Keratinocyte (primary cell): Measurements from ENCODE around the gene PTPRD. TPM values are rescaled to one million over a fixed set of nuclear protein-coding genes. Genes with fewer than 3 reads are reported as not detected.

Source experiments
- DNase-seq: peaks from one replicate; pipeline ENCODE4 v3.0.0-alpha.2; 2011; ENCODE audit warnings: low read depth, missing footprints, low spot score
- FAIRE-seq: peaks from 2 replicates; lab custom pipeline; 2011; peaks lifted over from hg19 to GRCh38; lab: Jason Lieb, UNC
- H2AFZ ChIP-seq: 2 replicates; pipeline ENCODE4 v1.6.0; 2012; ENCODE audit warnings: low read length, control low read depth, inconsistent platforms; ENCODE audit not compliant: control insufficient read depth
- H3K27ac ChIP-seq: 2 replicates; pipeline ENCODE4 v1.5.1; 2011; ENCODE audit warnings: low read length; ENCODE audit not compliant: control insufficient read depth, insufficient read depth
- H3K27me3 ChIP-seq: 3 replicates; pipeline ENCODE4 v1.6.0; 2011; ENCODE audit warnings: low read length; ENCODE audit not compliant: control insufficient read depth, insufficient read depth; ENCODE audit errors: extremely low read depth
- H3K36me3 ChIP-seq, 2 experiments: 2 replicates in 1 of 2; 3 replicates in 1 of 2; pipeline ENCODE4 v1.5.1; 2011; ENCODE audit warnings: low read length in 2 of 2, mild to moderate bottlenecking in 1 of 2; ENCODE audit not compliant: control insufficient read depth in 2 of 2, insufficient read depth in 2 of 2; ENCODE audit errors: extremely low read depth in 1 of 2
- H3K4me1 ChIP-seq: 3 replicates; pipeline ENCODE4 v1.5.1; 2011; ENCODE audit warnings: low read length; ENCODE audit not compliant: control insufficient read depth, insufficient read depth; ENCODE audit errors: extremely low read depth
- H3K4me2 ChIP-seq: 3 replicates; pipeline ENCODE4 v1.6.0; 2011; ENCODE audit warnings: low read depth, low read length; ENCODE audit not compliant: control insufficient read depth, insufficient read depth; ENCODE audit errors: extremely low read depth
- H3K4me3 ChIP-seq, 3 experiments: fragments of 200-600 bp in 1 of 3; sonication (generic) in 1 of 3; 2 replicates in 2 of 3; 3 replicates in 1 of 3; pipeline ENCODE4 v1.5.1; 2011 to 2016; ENCODE audit warnings: low read length in 3 of 3, mild to moderate bottlenecking in 3 of 3, control low read depth in 2 of 3, inconsistent platforms in 1 of 3, low read depth in 1 of 3, mixed read lengths in 1 of 3, mixed run types in 1 of 3, moderate library complexity in 1 of 3; ENCODE audit not compliant: control insufficient read depth in 2 of 3, insufficient read depth in 2 of 3; ENCODE audit errors: extremely low read depth in 1 of 3
- H3K79me2 ChIP-seq: 2 replicates; pipeline ENCODE4 v1.6.0; 2012; ENCODE audit warnings: low read length; ENCODE audit not compliant: control insufficient read depth, insufficient read depth
- H3K9ac ChIP-seq: 3 replicates; pipeline ENCODE4 v1.6.0; 2011; ENCODE audit warnings: low read length; ENCODE audit not compliant: control insufficient read depth, insufficient read depth; ENCODE audit errors: extremely low read depth
- H3K9me1 ChIP-seq: 3 replicates; pipeline ENCODE4 v1.6.0; 2011; ENCODE audit warnings: low read length; ENCODE audit not compliant: control insufficient read depth, insufficient read depth; ENCODE audit errors: extremely low read depth
- H3K9me3 ChIP-seq: 2 replicates; pipeline ENCODE4 v1.5.1; 2012; ENCODE audit warnings: low read depth, low read length; ENCODE audit not compliant: control insufficient read depth
- H4K20me1 ChIP-seq: 3 replicates; pipeline ENCODE4 v1.6.0; 2011; ENCODE audit warnings: low read length; ENCODE audit not compliant: control insufficient read depth, insufficient read depth; ENCODE audit errors: extremely low read depth
- EZH2 ChIP-seq: IDR thresholded peaks from one replicate; pipeline ENCODE4 v1.6.1; 2012; ENCODE audit warnings: inconsistent platforms, mild to moderate bottlenecking, low read length, moderate library complexity
- dilution Hi-C: fragments of 300-500 bp; cut with MboI; formaldehyde crosslinking; loops from one replicate; pipeline ENCODE4 v1.7.0; 2020; ENCODE audit warnings: low sequenced_read_pairs; ENCODE audit not compliant: extremely low pct_ligation_motif_present
- polyA plus RNA-seq, 5 experiments: library from polyadenylated mRNA; depleted of rRNA in 3 of 5; stranded (reverse) in 3 of 5; stranded (forward) in 1 of 5; unstranded in 1 of 5; fragments of >200 nt; gene quantifications; 1 replicate in 1 of 5; 2 replicates in 3 of 5; 3 replicates in 1 of 5; pipeline versions ENCODE4 v1.2.1 to v1.2.3, GENCODE V29; 2011 to 2012; ENCODE audit warnings: missing spikeins in 2 of 5, low read depth in 1 of 5, low replicate concordance in 1 of 5
- TF ChIP-seq, protein P1 (sequence below), 3 experiments: IDR thresholded peaks in 1 of 3; conservative IDR thresholded peaks in 1 of 3; optimal IDR thresholded peaks in 1 of 3; 2 replicates in 2 of 3; 3 replicates in 1 of 3; pipeline versions ENCODE3 to v1.5.1; 2011; ENCODE audit warnings: low read length in 3 of 3, mild to moderate bottlenecking in 3 of 3, moderate library complexity in 2 of 3, control low read depth in 1 of 3, inconsistent platforms in 1 of 3; ENCODE audit not compliant: insufficient read depth in 2 of 3; ENCODE audit errors: extremely low read depth in 1 of 3

The PTPRD gene
- polyA plus RNA-seq, 1 donor (not counting 4 experiments of a cell fraction or from before 2014, with no cell fraction given), result 0.10 TPM

DNA sequence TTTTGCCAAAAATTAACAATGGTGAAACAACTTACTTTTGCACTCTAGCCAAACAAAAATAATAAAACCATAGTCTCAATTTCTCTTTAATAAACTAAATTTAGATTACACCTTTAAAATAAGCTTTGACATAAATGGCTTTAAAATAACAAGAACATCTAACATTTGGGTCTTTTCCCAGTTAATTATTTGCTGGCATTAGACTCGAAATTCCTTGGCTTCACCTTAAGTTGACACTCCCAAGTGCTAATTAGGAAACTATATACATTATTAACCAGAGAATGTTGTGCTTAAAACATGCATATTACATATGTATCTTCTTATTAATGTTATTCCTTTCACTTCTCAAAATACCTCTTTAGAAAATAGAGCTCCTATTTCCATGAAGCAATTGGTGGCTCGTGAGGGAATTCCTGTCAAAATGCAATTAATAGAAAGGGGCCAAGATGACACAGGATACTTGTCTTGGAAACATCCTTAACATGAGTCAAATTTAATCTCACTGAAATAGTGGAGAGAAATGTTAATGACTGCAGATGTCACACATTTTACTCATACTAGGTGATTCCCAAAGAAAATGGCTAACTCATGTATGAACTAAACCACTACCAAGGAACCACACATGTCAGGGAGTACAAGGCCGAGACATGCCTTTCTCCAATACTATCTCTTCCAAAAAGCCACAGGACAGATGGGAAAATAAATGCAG is 1880.3 kb downstream of the PTPRD start:
- DNase-seq, result no peak
- Histone ChIP-seq H3K36me3 (no peaks in the 10 kb centered on the region), H3K27me3 (no peaks in the 10 kb centered on the region), H3K9me3 (no peaks in the 10 kb centered on the region), H3K4me2 (no peak overlapping the region), H4K20me1 (no peaks in the 10 kb centered on the region), H3K79me2 (no peaks in the 10 kb centered on the region), H2AFZ (no peak overlapping the region), H3K4me1 (peaks cover 3% of the 10 kb centered on the region), H3K4me3 (no peak overlapping the region), H3K9me1 (no peaks in the 10 kb centered on the region), H3K27ac (no peak overlapping the region), H3K9ac (no peak overlapping the region)
- FAIRE-seq, result no peak
- dilution Hi-C loops, result no loop called here
- TF ChIP-seq, protein P1, sequence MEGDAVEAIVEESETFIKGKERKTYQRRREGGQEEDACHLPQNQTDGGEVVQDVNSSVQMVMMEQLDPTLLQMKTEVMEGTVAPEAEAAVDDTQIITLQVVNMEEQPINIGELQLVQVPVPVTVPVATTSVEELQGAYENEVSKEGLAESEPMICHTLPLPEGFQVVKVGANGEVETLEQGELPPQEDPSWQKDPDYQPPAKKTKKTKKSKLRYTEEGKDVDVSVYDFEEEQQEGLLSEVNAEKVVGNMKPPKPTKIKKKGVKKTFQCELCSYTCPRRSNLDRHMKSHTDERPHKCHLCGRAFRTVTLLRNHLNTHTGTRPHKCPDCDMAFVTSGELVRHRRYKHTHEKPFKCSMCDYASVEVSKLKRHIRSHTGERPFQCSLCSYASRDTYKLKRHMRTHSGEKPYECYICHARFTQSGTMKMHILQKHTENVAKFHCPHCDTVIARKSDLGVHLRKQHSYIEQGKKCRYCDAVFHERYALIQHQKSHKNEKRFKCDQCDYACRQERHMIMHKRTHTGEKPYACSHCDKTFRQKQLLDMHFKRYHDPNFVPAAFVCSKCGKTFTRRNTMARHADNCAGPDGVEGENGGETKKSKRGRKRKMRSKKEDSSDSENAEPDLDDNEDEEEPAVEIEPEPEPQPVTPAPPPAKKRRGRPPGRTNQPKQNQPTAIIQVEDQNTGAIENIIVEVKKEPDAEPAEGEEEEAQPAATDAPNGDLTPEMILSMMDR (optimal IDR thresholded peaks at IDR 0.05 in 1 of 3, IDR thresholded peaks at IDR 0.05 in 1 of 3, conservative IDR thresholded peaks at IDR 0.05 in 1 of 3; ENCODE audit: extremely low read depth in 1 of 3, insufficient read depth in 2 of 3, low read length in 3 of 3), result no peak
- TF ChIP-seq EZH2, result no peak

DNA sequence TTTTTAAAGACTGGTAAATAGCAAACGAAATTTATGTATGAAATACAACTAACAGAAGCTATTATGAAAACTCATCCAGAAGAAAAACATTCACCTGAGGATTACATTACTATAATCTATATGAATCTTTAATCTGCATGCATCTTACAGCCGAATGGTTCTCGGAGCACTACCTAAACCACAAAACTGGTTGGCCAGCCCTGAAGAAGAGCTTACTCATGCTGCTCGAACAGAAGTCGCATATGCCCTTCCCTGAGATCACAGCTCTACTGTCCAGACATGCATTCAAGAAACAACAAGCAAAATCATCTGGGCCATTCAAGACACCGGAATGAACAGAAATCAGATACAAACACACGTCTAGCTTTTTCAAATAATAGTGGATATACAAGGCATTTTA is 1882.2 kb downstream of the PTPRD start:
- H3K9ac ChIP-seq, result no peak overlapping the region
- no peaks in the 10 kb centered on the region for H3K36me3 ChIP-seq
- no peak overlapping the region for H3K4me2 ChIP-seq
- TF ChIP-seq, protein P1 (optimal IDR thresholded peaks at IDR 0.05 in 1 of 3, IDR thresholded peaks at IDR 0.05 in 1 of 3, conservative IDR thresholded peaks at IDR 0.05 in 1 of 3; ENCODE audit: extremely low read depth in 1 of 3, insufficient read depth in 2 of 3, low read length in 3 of 3), result no peak
- no peak for TF ChIP-seq EZH2
- no peaks in the 10 kb centered on the region for H3K9me1 ChIP-seq
- no peak overlapping the region for H3K4me3 ChIP-seq
- peaks cover 3% of the 10 kb centered on the region for H3K4me1 ChIP-seq
- DNase-seq, result no peak
- no peaks in the 10 kb centered on the region for H3K9me3 ChIP-seq
- no peak overlapping the region for H2AFZ ChIP-seq
- dilution Hi-C loops, result no loop called here
- no peaks in the 10 kb centered on the region for H3K27me3 ChIP-seq
- FAIRE-seq, result no peak
- no peaks in the 10 kb centered on the region for H4K20me1 ChIP-seq
- H3K27ac ChIP-seq, result no peak overlapping the region
- no peaks in the 10 kb centered on the region for H3K79me2 ChIP-seq
